HCT116 (cell line): ENCODE measurements around the gene GPR78. TPM values are rescaled to one million over a fixed set of nuclear protein-coding genes. Genes with fewer than 3 reads are reported as not detected.
A peak's percentile ranks its signal among the peaks of the same experiment; 100 is the strongest.

Experiments used
- ATAC-seq: fragments of 200-7000 bp; cut with Tn5 transposase; 2 replicates; pipeline ENCODE4 v1.9.1; 2020; ENCODE audit warnings: mild to moderate bottlenecking, moderate library complexity
- BruUV-seq: library from RNA; stranded (reverse); fragments of 400-500 nt; replicated peaks from 2 replicates; lab custom pipeline; 2021; lab: Mats Ljungman, UMichigan
- CTCF ChIA-PET: fragments of 300-600 bp; sonication (Branson Sonifier 250); formaldehyde crosslinking; loops from one replicate; lab custom pipeline; 2021; ENCODE audit warnings: antibody characterized with exemption; lab: Charles Lee
- POLR2A ChIA-PET: fragments of 300-600, 350-600 bp; sonication (Branson Sonifier 250); formaldehyde crosslinking; loops from one replicate; lab custom pipeline; 2021; ENCODE audit warnings: antibody characterized with exemption; lab: Charles Lee
- RAD21 ChIA-PET, 2 experiments: fragments of 300-600 bp; sonication (Branson Sonifier 250); formaldehyde crosslinking; loops; one replicate each; lab custom pipeline; 2023; ENCODE audit warnings: low total read pairs in 2 of 2; ENCODE audit not compliant: uncharacterized antibody in 2 of 2, unreplicated experiment in 2 of 2, low non-redundant PET in 1 of 2; lab: Charles Lee
- DNase-seq: peaks from one replicate; pipeline ENCODE4 v3.0.0-alpha.2; 2010; ENCODE audit warnings: low read depth, low spot score
- H2AFZ ChIP-seq: fragments of 200-600 bp; shearing (Covaris generic), sonication (generic); 2 replicates; pipeline ENCODE4 v1.6.1; 2017; ENCODE audit warnings: low read depth, mixed run types, mixed read lengths, antibody characterized with exemption, low read length; ENCODE audit not compliant: poor library complexity, severe bottlenecking
- H3K27ac ChIP-seq: 2 replicates; pipeline ENCODE4 v1.5.1; 2012; ENCODE audit warnings: low read depth, low read length
- H3K27me3 ChIP-seq: fragments of 200-600 bp; sonication (generic); 2 replicates; pipeline ENCODE4 v1.6.1; 2016; ENCODE audit warnings: mixed run types, low read length, mixed read lengths; ENCODE audit not compliant: insufficient read depth
- H3K36me3 ChIP-seq, 2 experiments: fragments of 200-500 bp in 1 of 2; fragments of 200-600 bp in 1 of 2; sonication (Bioruptor generic) in 1 of 2; sonication (generic) in 1 of 2; 2 replicates each; pipeline versions ENCODE4 v1.5.1 to v1.6.1; 2014 to 2016; ENCODE audit warnings: low read length in 2 of 2, inconsistent platforms in 1 of 2, mixed read lengths in 1 of 2, mixed run types in 1 of 2; ENCODE audit not compliant: insufficient read depth in 2 of 2, control insufficient read depth in 1 of 2
- H3K4me1 ChIP-seq, 2 experiments: fragments of 200-600 bp in 1 of 2; sonication (generic) in 1 of 2; 2 replicates each; pipeline versions ENCODE4 v1.5.1 to v1.6.1; 2012 to 2017; ENCODE audit warnings: low read length in 2 of 2, inconsistent platforms in 1 of 2, mild to moderate bottlenecking in 1 of 2, mixed read lengths in 1 of 2, mixed run types in 1 of 2, moderate library complexity in 1 of 2; ENCODE audit not compliant: insufficient read depth in 2 of 2, control insufficient read depth in 1 of 2
- H3K4me2 ChIP-seq: fragments of 200-600 bp; sonication (generic); 2 replicates; pipeline ENCODE4 v1.6.1; 2017; ENCODE audit warnings: mixed run types, low read length, mixed read lengths
- H3K4me3 ChIP-seq, 2 experiments: fragments of 200-600 bp in 1 of 2; sonication (generic) in 1 of 2; replicated peaks in 1 of 2; 2 replicates each; pipeline ENCODE4 v1.5.1; 2011 to 2016; ENCODE audit warnings: low read length in 2 of 2, control low read depth in 1 of 2, low read depth in 1 of 2, mild to moderate bottlenecking in 1 of 2, mixed read lengths in 1 of 2, mixed run types in 1 of 2
- H3K79me2 ChIP-seq: fragments of 200-600 bp; sonication (generic); 2 replicates; pipeline ENCODE4 v1.6.1; 2017; ENCODE audit warnings: mild to moderate bottlenecking, mixed run types, low read length, moderate library complexity, mixed read lengths; ENCODE audit not compliant: insufficient read depth
- H3K9ac ChIP-seq: fragments of 200-600 bp; sonication (generic); 2 replicates; pipeline ENCODE4 v1.6.1; 2016; ENCODE audit warnings: low read length, mixed read lengths
- H3K9me2 ChIP-seq: fragments of 200-600 bp; sonication (generic), shearing (Covaris generic); 2 replicates; pipeline ENCODE4 v1.6.1; 2017; ENCODE audit warnings: mixed run types, mild to moderate bottlenecking, moderate library complexity; ENCODE audit not compliant: insufficient read depth
- H3K9me3 ChIP-seq, 2 experiments: fragments of 200-500 bp in 1 of 2; fragments of 200-600 bp in 1 of 2; sonication (Bioruptor generic) in 1 of 2; sonication (generic) in 1 of 2; 2 replicates each; pipeline ENCODE4 v1.6.1; 2014 to 2017; ENCODE audit warnings: low read length in 2 of 2, mixed read lengths in 2 of 2, inconsistent platforms in 1 of 2, low read depth in 1 of 2, mild to moderate bottlenecking in 1 of 2, mixed run types in 1 of 2, moderate library complexity in 1 of 2; ENCODE audit not compliant: control insufficient read depth in 1 of 2, insufficient read depth in 1 of 2
- H4K20me1 ChIP-seq: fragments of 200-600 bp; sonication (generic), shearing (Covaris generic); 2 replicates; pipeline ENCODE4 v1.6.1; 2017; ENCODE audit warnings: mixed run types, mild to moderate bottlenecking, moderate library complexity; ENCODE audit not compliant: insufficient read depth
- CBX3 ChIP-seq: IDR thresholded peaks from 2 replicates; pipeline ENCODE4 v1.6.1; 2012; ENCODE audit warnings: low read depth
- POLR2AphosphoS5 ChIP-seq: IDR thresholded peaks from 2 replicates; pipeline ENCODE4 v1.6.1; 2011; ENCODE audit warnings: mild to moderate bottlenecking, low read depth, low read length, moderate library complexity
- RAD21 ChIP-seq: IDR thresholded peaks from 2 replicates; pipeline ENCODE4 v1.6.1; 2012; ENCODE audit warnings: low read depth, mild to moderate bottlenecking
- SP1 ChIP-seq: IDR thresholded peaks from 2 replicates; pipeline ENCODE4 v1.6.1; 2012; ENCODE audit warnings: low read depth
- YY1 ChIP-seq: IDR thresholded peaks from 2 replicates; pipeline ENCODE4 v1.6.1; 2011; ENCODE audit warnings: low read length, low read depth, moderate library complexity, mild to moderate bottlenecking; ENCODE audit not compliant: insufficient replicate concordance; ENCODE audit errors: extremely low read depth
- intact Hi-C: fragments of 100-400 bp; cut with micrococcal nuclease; formaldehyde crosslinking; loops from 2 replicates; pipeline ENCODE4 v1.10.0; 2022
- total RNA-seq: library from RNA; stranded (reverse); gene quantifications from one replicate; pipeline ENCODE4 v1.2.1, GENCODE V29; 2021; ENCODE audit not compliant: unreplicated experiment
- TF ChIP-seq, protein P1 (sequence below): IDR thresholded peaks from 2 replicates; pipeline ENCODE4 v1.6.1; 2012; ENCODE audit warnings: low read depth

The GPR78 gene
- total RNA-seq, 1 experiment from 2014 or later = not detected

DNA sequence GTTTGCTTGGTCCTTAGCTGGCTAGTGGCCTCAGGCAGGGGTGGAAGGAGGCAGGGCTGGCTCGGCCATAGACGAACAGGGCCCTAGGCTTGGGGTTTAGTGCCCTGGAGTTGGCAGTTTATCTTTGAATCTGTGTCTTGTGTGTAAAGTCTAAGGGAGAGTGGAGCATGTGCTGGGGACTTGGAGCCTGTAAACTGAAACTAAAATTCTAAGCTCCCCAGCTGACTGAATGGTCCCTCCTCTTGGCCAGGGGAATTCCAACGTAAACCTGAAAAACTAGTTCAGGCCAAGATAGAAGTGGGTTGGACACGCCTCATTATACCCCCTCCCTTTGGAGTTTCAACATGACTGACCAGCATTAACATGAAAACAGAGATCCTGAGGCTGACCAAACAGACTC lies 46.1 kb upstream of the GPR78 start:
- Histone ChIP-seq H3K27me3 (no peaks in the 10 kb centered on the region), H3K79me2 (no peaks in the 10 kb centered on the region), H3K9me3 (no peaks in the 10 kb centered on the region), H3K9me2 (no peaks in the 10 kb centered on the region), H3K36me3 (no peaks in the 10 kb centered on the region), H2AFZ (peak overlapping the region; percentile 40), H3K4me3 (peak overlapping the region in 1 of 2 experiments; percentile 33; a peak in 1 of 4 replicates), H3K27ac (peak overlapping the region; percentile 42), H3K4me2 (peak overlapping the region; percentile 65), H4K20me1 (no peaks in the 10 kb centered on the region), H3K9ac (peak overlapping the region; percentile 38; the same call in 1 of the 2 replicates), H3K4me1 (peaks cover 39 to 62% of the 10 kb centered on the region in 2 experiments)
- ChIA-PET RAD21 (no interaction called here), POLR2A (no interaction called here), CTCF (interaction anchor here (1.0 kb wide), 1 partner anchor 66 kb away, joined by 5 read pairs; no protein-coding TSS in a partner anchor)
- peak; percentile 39 for DNase-seq
- intact Hi-C loops = no loop called here
- no peak for TF ChIP-seq CBX3
- TF ChIP-seq YY1 = peak; percentile 3
- TF ChIP-seq SP1 = no peak
- no peak for TF ChIP-seq RAD21
- TF ChIP-seq, protein P1, sequence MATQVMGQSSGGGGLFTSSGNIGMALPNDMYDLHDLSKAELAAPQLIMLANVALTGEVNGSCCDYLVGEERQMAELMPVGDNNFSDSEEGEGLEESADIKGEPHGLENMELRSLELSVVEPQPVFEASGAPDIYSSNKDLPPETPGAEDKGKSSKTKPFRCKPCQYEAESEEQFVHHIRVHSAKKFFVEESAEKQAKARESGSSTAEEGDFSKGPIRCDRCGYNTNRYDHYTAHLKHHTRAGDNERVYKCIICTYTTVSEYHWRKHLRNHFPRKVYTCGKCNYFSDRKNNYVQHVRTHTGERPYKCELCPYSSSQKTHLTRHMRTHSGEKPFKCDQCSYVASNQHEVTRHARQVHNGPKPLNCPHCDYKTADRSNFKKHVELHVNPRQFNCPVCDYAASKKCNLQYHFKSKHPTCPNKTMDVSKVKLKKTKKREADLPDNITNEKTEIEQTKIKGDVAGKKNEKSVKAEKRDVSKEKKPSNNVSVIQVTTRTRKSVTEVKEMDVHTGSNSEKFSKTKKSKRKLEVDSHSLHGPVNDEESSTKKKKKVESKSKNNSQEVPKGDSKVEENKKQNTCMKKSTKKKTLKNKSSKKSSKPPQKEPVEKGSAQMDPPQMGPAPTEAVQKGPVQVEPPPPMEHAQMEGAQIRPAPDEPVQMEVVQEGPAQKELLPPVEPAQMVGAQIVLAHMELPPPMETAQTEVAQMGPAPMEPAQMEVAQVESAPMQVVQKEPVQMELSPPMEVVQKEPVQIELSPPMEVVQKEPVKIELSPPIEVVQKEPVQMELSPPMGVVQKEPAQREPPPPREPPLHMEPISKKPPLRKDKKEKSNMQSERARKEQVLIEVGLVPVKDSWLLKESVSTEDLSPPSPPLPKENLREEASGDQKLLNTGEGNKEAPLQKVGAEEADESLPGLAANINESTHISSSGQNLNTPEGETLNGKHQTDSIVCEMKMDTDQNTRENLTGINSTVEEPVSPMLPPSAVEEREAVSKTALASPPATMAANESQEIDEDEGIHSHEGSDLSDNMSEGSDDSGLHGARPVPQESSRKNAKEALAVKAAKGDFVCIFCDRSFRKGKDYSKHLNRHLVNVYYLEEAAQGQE = no peak
- TF ChIP-seq POLR2AphosphoS5 = peak; percentile 31; the same call in 1 of the 2 replicates
- peak; percentile 37 for ATAC-seq
- no TSS peak for BruUV-seq
